H1 (cell line): Measurements from ENCODE around the gene SH3GL2. TPM values are rescaled to one million over a fixed set of nuclear protein-coding genes. Genes with fewer than 3 reads are reported as not detected.

Experiments
- CTCF ChIA-PET: fragments of 300-600 bp; sonication (Branson Sonifier 250); formaldehyde crosslinking; loops from one replicate; lab custom pipeline; 2021; ENCODE audit not compliant: partially characterized antibody; lab: Charles Lee
- POLR2A ChIA-PET: fragments of 300-600 bp; sonication (Branson Sonifier 250); formaldehyde crosslinking; loops from one replicate; lab custom pipeline; 2021; ENCODE audit warnings: inconsistent platforms; ENCODE audit not compliant: partially characterized antibody; lab: Charles Lee
- DNase-seq, 2 experiments: peaks; one replicate each; pipeline versions ENCODE4 v3.0.0 to v3.0.0-alpha.2; 2010 to 2022; ENCODE audit warnings: low spot score in 2 of 2, low read depth in 1 of 2, mixed read lengths in 1 of 2
- FAIRE-seq: peaks from 2 replicates; lab custom pipeline; 2011; peaks lifted over from hg19 to GRCh38; lab: Jason Lieb, UNC
- H2AFZ ChIP-seq: 2 replicates; pipeline ENCODE4 v1.8.1; 2012; ENCODE audit warnings: low read length, inconsistent platforms
- H2AK5ac ChIP-seq: 2 replicates; pipeline ENCODE4 v1.6.1; 2013; ENCODE audit warnings: low read depth, low read length
- H2BK120ac ChIP-seq: replicated peaks from 2 replicates; pipeline ENCODE3; 2013; ENCODE audit warnings: low read depth, low read length, inconsistent platforms
- H2BK12ac ChIP-seq: 2 replicates; pipeline ENCODE4 v1.6.1; 2013; ENCODE audit warnings: low read depth, low read length
- H2BK15ac ChIP-seq: 2 replicates; pipeline ENCODE4 v1.6.1; 2013; ENCODE audit warnings: low read length
- H2BK20ac ChIP-seq: 2 replicates; pipeline ENCODE4 v1.6.1; 2013; ENCODE audit warnings: low read length
- H2BK5ac ChIP-seq: 2 replicates; pipeline ENCODE4 v1.6.1; 2013; ENCODE audit warnings: low read depth, low read length
- H3K14ac ChIP-seq: 2 replicates; pipeline ENCODE4 v1.6.1; 2013; ENCODE audit warnings: inconsistent platforms; ENCODE audit not compliant: insufficient read length
- H3K18ac ChIP-seq: 2 replicates; pipeline ENCODE4 v1.6.1; 2013; ENCODE audit warnings: low read length; ENCODE audit errors: extremely low read depth
- H3K23ac ChIP-seq: 2 replicates; pipeline ENCODE4 v1.6.1; 2013; ENCODE audit warnings: inconsistent platforms; ENCODE audit not compliant: insufficient read length
- H3K23me2 ChIP-seq: 2 replicates; pipeline ENCODE4 v1.6.1; 2013; ENCODE audit warnings: low read depth, low read length
- H3K27ac ChIP-seq: 2 replicates; pipeline ENCODE4 v1.6.1; 2011; ENCODE audit warnings: low read depth, low read length, inconsistent platforms
- H3K27me3 ChIP-seq, 4 experiments: replicated peaks in 1 of 4; 1 replicate in 1 of 4; 2 replicates in 3 of 4; pipeline versions ENCODE4 v1.6.1 to v1.8.1; 2011 to 2013; ENCODE audit warnings: low read length in 3 of 4, mild to moderate bottlenecking in 3 of 4, inconsistent platforms in 2 of 4, mixed read lengths in 2 of 4, moderate library complexity in 1 of 4; ENCODE audit not compliant: control insufficient read depth in 3 of 4, insufficient read depth in 3 of 4; ENCODE audit errors: extremely low read depth in 1 of 4
- H3K36me3 ChIP-seq, 4 experiments: 2 replicates each; pipeline versions ENCODE4 v1.6.1 to v1.8.1; 2011 to 2013; ENCODE audit warnings: mild to moderate bottlenecking in 4 of 4, low read length in 3 of 4, moderate library complexity in 2 of 4, control low read depth in 1 of 4, inconsistent platforms in 1 of 4; ENCODE audit not compliant: insufficient read depth in 4 of 4, control insufficient read depth in 2 of 4
- H3K4ac ChIP-seq: replicated peaks from 2 replicates; pipeline ENCODE3; 2013; ENCODE audit warnings: low read length, low read depth, mixed read lengths, inconsistent platforms; ENCODE audit not compliant: insufficient read length
- H3K4me1 ChIP-seq, 4 experiments: replicated peaks in 1 of 4; 1 replicate in 1 of 4; 2 replicates in 3 of 4; pipeline versions ENCODE4 v1.6.1 to v1.8.1; 2011 to 2013; ENCODE audit warnings: low read length in 3 of 4, inconsistent platforms in 2 of 4, mixed read lengths in 1 of 4; ENCODE audit not compliant: insufficient read depth in 4 of 4, control insufficient read depth in 3 of 4
- H3K4me2 ChIP-seq, 2 experiments: 2 replicates each; pipeline versions ENCODE4 v1.6.1 to v1.8.1; 2011 to 2013; ENCODE audit warnings: low read depth in 2 of 2, low read length in 2 of 2, control low read depth in 1 of 2, inconsistent platforms in 1 of 2, mild to moderate bottlenecking in 1 of 2; ENCODE audit not compliant: insufficient read depth in 1 of 2
- H3K4me3 ChIP-seq, 4 experiments: fragments of 200-600, 300-600 bp in 1 of 4; sonication (generic), shearing (Covaris generic), sonication (Bioruptor Twin) in 1 of 4; 2 replicates each; pipeline versions ENCODE4 v1.5.1 to v1.8.1; 2011 to 2016; ENCODE audit warnings: low read length in 4 of 4, low read depth in 3 of 4, control low read depth in 2 of 4, inconsistent platforms in 2 of 4, mild to moderate bottlenecking in 2 of 4, mixed read lengths in 1 of 4, moderate library complexity in 1 of 4; ENCODE audit not compliant: insufficient read depth in 2 of 4; ENCODE audit errors: extremely low read depth in 1 of 4
- H3K56ac ChIP-seq: replicated peaks from 2 replicates; pipeline ENCODE3; 2013; ENCODE audit warnings: low read depth, mild to moderate bottlenecking, mixed read lengths, low read length, inconsistent platforms; ENCODE audit not compliant: insufficient read length
- H3K79me1 ChIP-seq: 2 replicates; pipeline ENCODE4 v1.6.1; 2013; ENCODE audit warnings: low read depth, low read length, control low read depth
- H3K79me2 ChIP-seq, 2 experiments: 2 replicates each; pipeline versions ENCODE4 v1.6.1 to v1.8.1; 2012 to 2013; ENCODE audit warnings: low read length in 2 of 2, mild to moderate bottlenecking in 2 of 2, inconsistent platforms in 1 of 2; ENCODE audit not compliant: insufficient read depth in 2 of 2, control insufficient read depth in 1 of 2
- H3K9ac ChIP-seq, 4 experiments: replicated peaks in 1 of 4; 1 replicate in 1 of 4; 2 replicates in 3 of 4; pipeline versions ENCODE4 v1.6.1 to v1.8.1; 2011 to 2013; ENCODE audit warnings: low read depth in 3 of 4, low read length in 3 of 4, control low read depth in 2 of 4, mild to moderate bottlenecking in 2 of 4, moderate library complexity in 2 of 4, inconsistent platforms in 1 of 4; ENCODE audit errors: extremely low read depth in 1 of 4
- H3K9me3 ChIP-seq, 2 experiments: 2 replicates each; pipeline versions ENCODE4 v1.6.1 to v1.8.1; 2012 to 2013; ENCODE audit warnings: mild to moderate bottlenecking in 2 of 2, moderate library complexity in 2 of 2, control low read depth in 1 of 2, inconsistent platforms in 1 of 2, low read depth in 1 of 2, low read length in 1 of 2, mixed read lengths in 1 of 2; ENCODE audit not compliant: insufficient read depth in 2 of 2
- H4K20me1 ChIP-seq, 2 experiments: replicated peaks in 1 of 2; 2 replicates each; pipeline versions ENCODE3 to v1.8.1; 2011 to 2013; ENCODE audit warnings: inconsistent platforms in 2 of 2, low read length in 2 of 2, mild to moderate bottlenecking in 1 of 2; ENCODE audit not compliant: insufficient read depth in 2 of 2, control insufficient read depth in 1 of 2
- H4K5ac ChIP-seq: 2 replicates; pipeline ENCODE4 v1.6.1; 2013; ENCODE audit warnings: low read length, low read depth, mixed read lengths, inconsistent platforms; ENCODE audit not compliant: insufficient read length
- H4K8ac ChIP-seq: 2 replicates; pipeline ENCODE4 v1.8.0; 2013; ENCODE audit warnings: mild to moderate bottlenecking, moderate library complexity, low read length, inconsistent platforms; ENCODE audit not compliant: insufficient read depth; ENCODE audit errors: extremely low read depth
- H4K91ac ChIP-seq: replicated peaks from 2 replicates; pipeline ENCODE3; 2013; ENCODE audit warnings: low read length, mixed read lengths, inconsistent platforms; ENCODE audit not compliant: insufficient read length
- BACH1 ChIP-seq: IDR thresholded peaks from 2 replicates; pipeline ENCODE4 v1.6.1; 2012; ENCODE audit warnings: low read length, improper control_type of control experiment
- CHD1 ChIP-seq: IDR thresholded peaks from 2 replicates; pipeline ENCODE4 v1.6.1; 2012; ENCODE audit warnings: low read depth, low read length, improper control_type of control experiment
- CTBP2 ChIP-seq: IDR thresholded peaks from 2 replicates; pipeline ENCODE4 v1.7.0; 2011; ENCODE audit warnings: borderline replicate concordance, mild to moderate bottlenecking, moderate library complexity, mixed read lengths, low read length; ENCODE audit not compliant: insufficient read depth, insufficient read length
- FOSL1 ChIP-seq: IDR thresholded peaks from 2 replicates; pipeline ENCODE4 v1.6.1; 2011; ENCODE audit warnings: mild to moderate bottlenecking, low read depth, low read length, moderate library complexity; ENCODE audit not compliant: insufficient read depth
- GABPA ChIP-seq: IDR thresholded peaks from 2 replicates; pipeline ENCODE4 v1.6.1; 2011; ENCODE audit warnings: mild to moderate bottlenecking, low read length, moderate library complexity, borderline replicate concordance; ENCODE audit not compliant: insufficient read depth
- JUN ChIP-seq: IDR thresholded peaks from 2 replicates; pipeline ENCODE4 v1.6.1; 2011; ENCODE audit warnings: low read depth, mild to moderate bottlenecking, improper control_type of control experiment, low read length
- MAFK ChIP-seq: IDR thresholded peaks from 2 replicates; pipeline ENCODE4 v1.6.1; 2012; ENCODE audit warnings: low read depth, mild to moderate bottlenecking, improper control_type of control experiment, low read length
- NANOG ChIP-seq: IDR thresholded peaks from 2 replicates; pipeline ENCODE4 v1.6.1; 2011; ENCODE audit warnings: low read length, low read depth, mild to moderate bottlenecking, inconsistent platforms; ENCODE audit not compliant: insufficient read depth, poor library complexity, severe bottlenecking
- SAP30 ChIP-seq: fragments of 300-600 bp; sonication (generic); IDR thresholded peaks from 2 replicates; pipeline ENCODE4 v1.7.1; 2012; ENCODE audit warnings: low read length, moderate library complexity, mild to moderate bottlenecking, inconsistent platforms; ENCODE audit not compliant: insufficient read depth, insufficient replicate concordance
- SP1 ChIP-seq: IDR thresholded peaks from 2 replicates; pipeline ENCODE4 v1.6.1; 2011; ENCODE audit warnings: low read depth, low read length
- SP2 ChIP-seq: IDR thresholded peaks from 2 replicates; pipeline ENCODE4 v1.6.1; 2012; ENCODE audit warnings: mild to moderate bottlenecking, low read length, inconsistent platforms
- SP4 ChIP-seq: IDR thresholded peaks from 2 replicates; pipeline ENCODE4 v1.6.1; 2012; ENCODE audit warnings: low read length, inconsistent platforms
- TAF7 ChIP-seq: optimal IDR thresholded peaks from 2 replicates; pipeline ENCODE3; 2011; ENCODE audit warnings: low read depth, mild to moderate bottlenecking, inconsistent platforms, low read length, moderate library complexity, borderline replicate concordance
- ZNF274 ChIP-seq: IDR thresholded peaks from 2 replicates; pipeline ENCODE4 v1.7.0; 2012; ENCODE audit warnings: low read length, borderline replicate concordance; ENCODE audit errors: extremely low read depth
- WGBS, 2 experiments: shearing (Covaris generic) in 1 of 2; methylation state at CpG; one replicate each; pipeline versions ENCODE4 v1.1.6 to v1.1.7; 2013 to 2015; ENCODE audit warnings: low lambda C conversion rate in 2 of 2, mixed read lengths in 2 of 2, inconsistent platforms in 1 of 2, low coverage in 1 of 2, missing lambda C conversion rate in 1 of 2; ENCODE audit not compliant: insufficient replicate concordance in 2 of 2, insufficient coverage in 1 of 2, insufficient read length in 1 of 2; ENCODE audit errors: extremely low coverage in 1 of 2, missing lambda C conversion rate in 1 of 2; 5-methylcytosine and 5-hydroxymethylcytosine counted together
- polyA plus RNA-seq, 7 experiments: library from polyadenylated mRNA; depleted of rRNA in 3 of 7; stranded (reverse) in 5 of 7; unstranded in 2 of 7; fragments of >200 nt in 5 of 7; fragments of 200-250 nt in 2 of 7; gene quantifications; 1 replicate in 5 of 7; 2 replicates in 1 of 7; 4 replicates in 1 of 7; pipeline versions ENCODE4 v1.2.1 to v1.2.3, GENCODE V29; 2011 to 2013; ENCODE audit warnings: missing spikeins in 2 of 7, mixed read lengths in 2 of 7
- total RNA-seq: library from RNA; stranded (reverse); fragmentation: NEBNext Ultra II Directional; extraction: Animal tissue kit (Norgen Biotek cat#: 25700); gene quantifications from 2 replicates; pipeline ENCODE4 v1.2.1, GENCODE V29; 2021

SH3GL2 gene
- total and polyA plus RNA-seq, 2 of the 8 experiments (the other 6 are each of a cell fraction or from before 2014, with no cell fraction given) = 4.7 to 5.3 TPM

- Histone ChIP-seq H3K9ac (no peak overlapping the region), H3K79me1 (no peaks in the 10 kb centered on the region), H3K27me3 (no peaks in the 10 kb centered on the region), H3K27ac (no peak overlapping the region), H2AFZ (no peak overlapping the region), H2AK5ac (no peak overlapping the region), H3K79me2 (no peaks in the 10 kb centered on the region; a peak in 1 of 4 replicates), H3K4ac (no peak overlapping the region), H3K4me2 (no peak overlapping the region), H3K4me1 (no peaks in the 10 kb centered on the region), H3K23ac (no peak overlapping the region), H2BK12ac (no peak overlapping the region), H3K4me3 (no peak overlapping the region), H2BK20ac (no peak overlapping the region), H4K20me1 (no peaks in the 10 kb centered on the region), H2BK15ac (no peak overlapping the region), H3K18ac (no peak overlapping the region), H3K9me3 (no peaks in the 10 kb centered on the region), H3K23me2 (peaks cover 1% of the 10 kb centered on the region; the same call in 1 of the 2 replicates), H4K8ac (no peak overlapping the region), H4K5ac (no peak overlapping the region), H2BK5ac (no peak overlapping the region), H3K36me3 (no peaks in the 10 kb centered on the region), H2BK120ac (no peak overlapping the region), H3K56ac (no peak overlapping the region), H4K91ac (no peak overlapping the region), H3K14ac (no peak overlapping the region)
- FAIRE-seq = no peak
- ChIA-PET CTCF (no interaction called here), POLR2A (no interaction called here)
- WGBS, 2 experiments = 95% methylated on average over 6 of the region's 6 CpGs; no CpG with 5 or more reads in 1 of the 2 experiments
- no peak for DNase-seq
- TF ChIP-seq ZNF274 = no peak
- no peak for TF ChIP-seq GABPA
- TF ChIP-seq JUN = no peak
- TF ChIP-seq SP4 = no peak
- TF ChIP-seq SP2 = no peak
- no peak for TF ChIP-seq CHD1
- TF ChIP-seq BACH1 = no peak
- no peak for TF ChIP-seq CTBP2
- no peak for TF ChIP-seq SP1
- no peak for TF ChIP-seq FOSL1
- TF ChIP-seq SAP30 = no peak
- no peak for TF ChIP-seq TAF7
- TF ChIP-seq MAFK = no peak
- TF ChIP-seq NANOG = no peak
These were observed 45.1 kb downstream of the SH3GL2 start for GRCh38 chr9:17623965-17624364.
